Measurements from ENCODE around the gene PIK3C2G.

PIK3C2G gene

DNA sequence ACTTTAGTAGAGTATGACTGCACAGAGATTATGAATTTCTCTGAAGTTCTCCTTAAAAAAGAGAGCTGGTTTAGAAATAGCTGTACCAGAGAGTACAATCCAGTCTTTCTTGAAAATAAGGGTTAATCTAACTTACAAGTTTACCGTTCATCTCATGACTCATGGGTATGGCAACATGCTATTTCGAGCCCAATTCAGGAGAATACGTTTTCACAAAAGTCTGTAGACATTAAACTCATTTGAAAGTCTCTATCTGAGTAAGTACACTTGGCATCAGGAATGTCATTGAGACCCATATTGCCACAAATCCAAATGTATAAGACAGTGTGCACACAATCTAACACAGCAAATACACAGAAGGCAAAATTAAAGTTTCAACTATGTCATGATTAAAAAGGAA lies 160.5 kb downstream of the PIK3C2G start:
- no peak for DNase-seq

DNA sequence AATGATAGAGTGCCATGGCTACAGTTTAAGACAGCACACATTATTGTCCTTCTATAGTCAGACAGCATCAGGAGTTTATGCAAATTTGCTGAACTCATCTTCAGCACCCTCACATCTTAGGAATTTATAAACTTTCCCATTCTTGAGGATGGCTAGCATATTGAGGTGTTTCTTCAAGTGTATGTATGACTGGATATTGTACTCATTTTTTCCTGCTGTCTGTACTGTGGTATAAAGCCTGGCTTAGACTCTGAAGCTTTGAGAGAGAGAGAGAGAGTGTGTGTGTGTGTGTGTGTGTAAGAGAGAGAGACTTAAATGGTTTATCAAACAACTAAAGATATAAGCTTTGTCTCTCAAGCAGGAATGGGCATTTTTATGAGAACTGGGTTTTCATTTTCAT lies 161.6 kb downstream of the PIK3C2G start:
- DNase-seq = no peak

DNA sequence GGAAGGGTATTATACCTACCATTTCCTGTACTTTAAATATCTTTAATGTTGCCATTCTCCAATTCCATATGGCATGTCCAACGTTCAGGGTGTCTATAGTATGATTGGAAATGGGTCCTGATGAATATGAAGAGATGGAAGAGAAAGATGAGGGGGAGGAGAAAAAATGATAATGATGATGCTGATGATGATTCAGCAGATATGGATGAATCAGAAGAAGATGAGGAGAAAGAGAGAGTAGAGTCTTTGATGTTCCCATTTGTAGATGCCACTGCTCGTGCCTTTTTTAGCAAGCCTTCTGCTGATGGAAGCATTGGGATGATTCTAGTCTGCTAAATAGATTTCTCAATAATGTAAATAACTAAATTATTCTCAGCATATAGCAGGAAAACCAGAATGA lies 163.5 kb downstream of the PIK3C2G start:
- no peak for DNase-seq

DNA sequence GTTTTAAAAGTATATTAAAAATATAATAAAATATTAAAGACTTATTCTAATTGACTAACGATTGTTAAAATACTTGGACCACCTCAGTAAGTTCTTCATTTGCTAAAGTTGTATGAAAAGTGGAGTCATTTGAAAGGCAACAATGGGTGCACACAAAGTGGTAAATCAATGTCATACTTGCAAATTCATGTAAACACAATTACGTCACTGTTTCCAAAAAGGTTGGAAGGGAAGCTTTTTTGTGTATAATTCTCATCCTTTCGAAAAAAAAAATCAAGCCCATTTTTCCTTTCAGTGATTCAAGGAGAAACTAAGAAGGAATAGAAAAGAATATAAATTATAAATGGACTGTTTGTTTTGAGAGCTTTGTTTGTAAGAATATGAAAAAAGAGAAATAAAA lies 166.2 kb downstream of the PIK3C2G start:
- DNase-seq = no peak

DNA sequence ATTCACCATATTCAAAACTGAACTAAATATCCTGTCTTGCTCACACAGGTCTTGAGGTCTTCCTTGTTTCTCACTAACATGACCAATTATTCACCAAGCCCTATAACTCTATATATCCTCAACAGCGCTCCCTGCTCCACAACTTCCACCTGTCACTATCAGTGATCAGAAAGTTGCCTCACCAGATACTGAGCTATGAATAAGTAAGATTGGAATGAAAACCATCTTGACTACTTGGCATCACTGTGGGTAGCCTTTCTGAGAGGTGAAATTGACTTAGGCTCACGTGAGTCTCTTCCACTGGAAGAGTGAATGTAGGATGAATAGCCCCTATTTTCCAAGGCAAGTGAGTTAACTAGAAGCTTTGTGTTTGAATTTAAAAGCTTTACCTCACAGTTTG lies 167.1 kb downstream of the PIK3C2G start:
- no peak for DNase-seq

DNA sequence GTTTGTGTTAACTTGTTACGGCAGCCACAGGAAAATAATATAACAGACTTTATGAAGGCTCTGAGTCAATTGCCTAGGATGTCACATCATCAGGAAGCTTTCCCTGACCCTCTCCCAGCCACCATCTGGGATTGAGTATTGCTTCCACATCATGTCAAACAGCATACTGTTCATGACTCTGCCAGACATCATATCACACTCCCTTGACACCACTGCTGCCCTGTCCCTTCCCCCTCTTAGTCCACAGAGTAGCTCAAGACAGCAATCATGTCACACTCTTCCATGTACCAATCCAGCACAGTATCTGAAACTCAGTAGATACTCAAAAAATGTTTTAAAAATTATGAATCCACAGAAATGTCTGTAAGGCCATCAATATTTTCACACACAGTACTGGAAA lies 168.0 kb downstream of the PIK3C2G start:
- no peak for DNase-seq

DNA sequence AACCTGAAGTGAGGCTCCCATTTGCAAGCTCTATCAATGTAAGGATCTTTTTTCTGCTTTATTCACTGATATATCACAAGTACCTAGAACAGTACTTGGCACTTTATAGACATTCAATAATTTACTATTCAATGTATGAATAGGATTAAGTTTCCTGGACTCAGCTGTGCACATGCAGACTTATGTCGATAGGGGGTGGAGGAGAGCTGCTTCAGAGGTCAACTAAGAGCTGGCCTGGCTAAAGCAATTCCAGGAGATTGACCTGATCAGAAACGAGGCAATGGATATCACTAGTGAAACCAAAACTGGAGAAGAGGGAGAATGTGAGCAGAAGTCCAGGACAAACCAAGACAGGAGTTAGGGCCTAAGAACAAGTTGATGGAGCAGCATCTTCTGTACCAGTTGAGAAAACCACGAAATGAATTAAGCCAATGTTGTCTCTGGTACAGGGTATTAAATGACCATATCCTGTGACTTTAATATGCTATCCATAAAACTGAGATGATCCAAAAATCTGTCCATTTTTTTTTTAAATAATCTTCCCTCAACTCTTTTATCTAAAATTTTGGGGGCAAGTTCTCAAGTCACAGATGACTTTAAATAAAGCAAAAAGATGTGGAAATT lies 169.2 kb downstream of the PIK3C2G start:
- DNase-seq = no peak

DNA sequence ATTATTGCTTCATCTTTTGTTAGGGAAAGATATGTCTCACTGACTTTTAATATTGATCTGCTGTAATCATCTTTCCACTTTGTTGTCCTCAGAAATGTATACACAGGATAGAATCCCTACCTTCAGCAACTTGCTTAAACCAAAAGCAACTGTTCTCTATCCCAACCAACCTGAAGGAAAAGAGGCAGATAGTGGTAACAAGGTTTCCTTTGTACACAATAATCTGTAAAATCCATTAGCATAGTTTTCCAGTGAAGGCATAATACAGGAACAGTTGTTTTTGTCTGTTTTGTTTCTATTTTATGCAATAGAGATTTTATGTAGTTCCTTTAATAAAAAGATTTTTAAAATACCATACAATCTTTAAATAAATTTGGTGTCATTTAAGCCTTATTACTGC lies 170.5 kb downstream of the PIK3C2G start:
- no peak for DNase-seq

DNA sequence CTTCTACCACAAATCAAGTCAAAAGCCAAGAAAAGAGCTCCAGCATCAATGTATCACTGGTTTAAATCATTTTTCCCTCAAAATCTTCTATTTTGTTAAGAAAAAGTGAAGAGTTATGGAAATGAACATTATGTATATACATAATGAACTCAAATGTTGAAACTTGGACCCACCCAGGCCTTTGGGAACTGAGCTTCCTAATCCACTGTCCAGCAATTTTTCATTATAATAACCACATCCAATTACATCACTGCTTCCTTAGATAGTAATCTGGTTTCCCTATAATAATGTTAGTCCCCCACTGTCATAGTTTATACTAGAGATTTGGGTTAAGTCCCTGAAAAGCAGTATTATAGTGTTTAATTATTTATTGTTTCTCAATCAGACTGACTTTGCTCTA lies 170.9 kb downstream of the PIK3C2G start:
- DNase-seq = no peak

DNA sequence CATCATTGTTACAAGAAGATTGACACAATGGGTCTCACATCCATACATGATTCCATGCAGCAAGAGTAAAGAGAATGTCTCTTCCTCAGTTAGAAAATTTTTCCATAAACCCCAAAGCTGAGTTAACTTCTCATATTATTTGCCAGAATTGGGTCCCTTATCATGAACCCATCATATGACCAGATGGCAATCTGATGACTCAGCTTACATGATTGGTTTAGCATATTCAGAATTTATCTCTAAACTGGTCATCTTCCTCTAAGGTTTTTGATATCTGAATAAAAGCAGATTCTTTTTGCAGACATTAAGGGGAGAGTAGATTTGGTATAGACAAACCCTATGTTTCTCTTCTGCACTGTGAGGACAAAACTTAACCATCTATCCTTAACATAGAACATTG lies 174.9 kb downstream of the PIK3C2G start:
- DNase-seq = no peak

DNA sequence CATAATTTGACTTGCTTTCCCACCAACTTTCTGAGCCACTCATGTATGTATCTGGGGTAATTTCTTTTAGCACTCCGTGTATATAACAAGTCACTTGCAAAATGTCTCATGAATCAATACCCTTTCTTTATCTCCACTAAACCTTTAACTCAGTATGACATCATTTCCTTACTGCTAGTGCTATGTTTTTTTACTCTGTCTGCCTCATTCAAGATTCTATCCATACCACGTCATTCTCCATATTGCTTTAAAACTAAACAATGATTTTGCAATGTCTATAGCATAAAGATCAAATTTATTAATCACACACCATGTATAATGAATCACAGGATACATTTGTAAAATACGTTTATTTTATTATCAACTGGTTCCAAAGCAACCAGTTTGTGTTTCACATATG lies 178.2 kb downstream of the PIK3C2G start:
- no peak for DNase-seq

DNA sequence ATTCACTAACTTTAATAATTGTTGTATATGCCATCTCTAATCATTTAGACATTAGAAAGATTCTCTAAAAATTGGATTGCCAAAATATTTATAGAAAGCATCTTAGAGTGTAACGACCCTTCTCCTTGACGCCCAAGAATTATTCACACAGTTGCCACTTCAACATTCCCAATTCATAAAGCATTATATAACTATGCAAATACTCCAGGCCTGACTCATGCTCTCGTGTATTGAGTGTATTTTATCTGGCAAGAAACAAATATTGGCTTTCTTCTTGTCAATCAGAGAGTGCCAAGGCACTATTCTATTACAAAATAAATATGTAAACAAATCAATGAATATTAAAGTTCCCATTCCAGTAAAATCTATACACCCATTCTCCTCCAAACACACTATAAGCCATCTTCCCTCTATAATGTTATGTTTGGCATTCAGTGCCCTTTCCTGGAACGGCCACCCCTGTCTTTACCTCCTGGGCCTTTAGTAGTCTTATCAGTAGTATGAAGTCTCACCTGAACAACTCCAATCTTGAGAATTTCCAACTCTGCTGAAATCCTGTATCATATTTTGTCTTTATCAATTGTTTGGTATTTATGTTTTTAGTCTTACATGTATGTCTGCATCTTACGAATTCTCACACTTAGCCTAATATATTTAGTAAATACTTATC lies 182.6 kb downstream of the PIK3C2G start:
- no peak for DNase-seq

DNA sequence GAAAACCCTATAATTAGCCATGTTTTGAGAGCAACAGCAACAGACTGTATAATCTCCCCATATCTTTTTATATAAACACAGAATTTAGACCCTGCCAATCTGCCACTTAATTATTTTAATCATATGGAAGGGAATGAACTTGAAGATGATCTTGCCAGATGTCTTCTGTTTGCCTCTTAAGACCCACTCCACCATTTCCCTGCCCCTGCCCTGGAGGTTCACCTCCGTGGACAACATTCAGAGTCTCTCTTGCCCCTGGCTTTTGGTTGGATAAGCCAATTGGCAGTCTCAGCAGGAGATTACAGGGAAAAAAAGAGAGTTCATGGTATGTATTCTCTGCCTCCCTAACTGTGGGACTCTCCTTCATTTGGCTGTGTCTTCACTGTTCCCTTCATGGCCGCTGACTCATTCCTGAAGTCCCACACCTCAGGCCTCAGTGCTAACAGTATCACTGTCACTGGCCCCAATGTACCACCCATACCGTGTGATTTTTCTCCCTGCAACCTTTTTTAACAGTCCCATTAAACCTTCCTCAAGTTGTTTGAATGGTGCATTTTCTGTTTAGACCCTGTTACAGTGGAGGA lies 184.8 kb downstream of the PIK3C2G start:
- DNase-seq = no peak

DNA sequence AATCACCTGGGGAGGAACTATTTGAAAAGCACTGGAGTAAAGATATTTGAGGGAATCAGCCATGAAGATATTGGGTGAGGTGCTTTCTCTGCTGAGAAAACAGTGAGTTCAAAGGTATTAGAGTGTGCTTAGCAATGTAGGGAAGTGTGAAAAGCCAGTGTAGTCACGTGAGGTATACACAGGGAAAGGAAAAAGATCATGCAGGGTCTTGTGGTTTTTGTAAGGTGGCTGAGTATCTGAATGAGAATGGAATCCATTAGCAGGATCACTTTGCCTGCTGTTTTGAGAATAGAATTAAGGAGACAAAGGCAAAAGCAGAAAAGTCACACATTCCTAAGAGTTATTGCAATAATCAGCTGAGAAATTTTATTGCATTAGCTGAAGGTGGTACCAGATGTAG lies 193.0 kb downstream of the PIK3C2G start:
- DNase-seq = no peak

DNA sequence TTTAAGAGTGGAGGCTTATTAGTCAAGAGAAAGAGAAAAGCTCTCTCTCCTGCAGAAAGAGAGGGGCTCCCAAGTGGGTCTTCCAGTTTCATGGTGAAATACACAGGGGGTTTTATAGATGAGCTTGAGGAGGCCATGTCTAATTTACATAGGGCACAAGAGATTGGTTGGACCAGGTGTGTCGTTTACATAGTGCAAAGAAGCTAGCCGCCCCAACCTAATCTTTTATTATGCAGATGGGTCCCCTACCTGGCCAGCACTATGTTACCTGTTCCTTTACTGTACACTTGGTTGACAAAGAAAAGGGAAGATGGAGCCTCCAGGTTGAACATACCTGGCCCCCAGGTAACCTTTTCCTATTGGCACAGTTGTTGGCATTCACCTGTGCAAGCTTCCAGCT lies 195.0 kb downstream of the PIK3C2G start:
- DNase-seq = no peak

DNA sequence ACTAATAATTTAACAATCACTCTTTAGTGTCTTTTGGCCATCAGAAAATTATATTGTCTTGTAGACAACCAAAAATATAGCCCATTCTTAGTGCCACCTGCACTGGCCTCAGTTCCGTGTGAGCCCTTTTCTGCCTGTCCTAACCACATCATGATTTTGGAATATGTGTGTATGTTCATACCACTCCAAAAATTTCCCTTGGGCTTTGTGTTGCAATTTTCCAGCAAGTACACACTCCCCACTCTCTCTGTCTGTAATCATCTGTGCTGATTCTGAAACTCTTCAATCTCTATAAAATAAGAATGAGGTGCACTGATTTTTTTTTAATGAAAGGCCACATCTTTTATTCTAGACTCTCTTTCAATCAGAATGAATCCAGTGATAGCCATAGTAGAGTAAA lies 196.0 kb downstream of the PIK3C2G start:
- no peak for DNase-seq

DNA sequence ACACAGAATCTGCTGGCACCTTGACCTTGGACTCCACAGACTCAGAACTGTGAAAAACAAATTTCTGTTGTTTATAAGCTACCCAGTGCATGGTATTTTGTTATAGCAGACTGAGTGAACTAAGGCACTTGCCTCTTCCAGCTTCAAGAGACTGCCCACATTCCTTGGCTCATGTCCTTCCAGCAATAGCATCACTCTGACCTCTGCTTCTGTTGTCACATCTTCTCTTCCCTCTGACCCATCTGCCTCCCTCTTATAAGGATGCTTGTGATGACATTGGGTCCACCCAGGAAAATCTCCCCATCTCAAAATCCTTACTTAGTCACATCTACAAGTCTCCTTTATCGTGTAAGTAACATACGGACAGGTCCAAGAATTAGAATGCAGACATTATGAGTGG lies 200.4 kb downstream of the PIK3C2G start:
- DNase-seq = no peak

DNA sequence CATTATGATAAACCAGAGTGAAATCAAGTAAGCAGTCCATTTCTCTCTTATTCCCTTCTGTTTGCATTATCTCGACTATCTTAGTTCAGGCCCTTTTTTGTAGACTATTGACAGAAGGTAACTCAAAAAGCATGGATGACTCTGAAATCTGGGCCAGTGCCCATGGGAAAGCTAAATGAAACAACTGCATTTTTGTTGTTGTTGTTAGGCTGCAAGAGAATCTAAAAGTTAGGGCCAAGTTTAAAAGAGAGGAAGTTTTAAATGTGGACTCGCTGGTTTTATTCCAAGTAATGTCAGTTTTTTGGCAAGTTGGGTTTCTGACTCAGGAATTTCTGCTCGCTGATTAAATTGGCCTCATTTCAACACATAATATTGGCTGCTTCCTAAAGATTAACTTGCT lies 201.1 kb downstream of the PIK3C2G start:
- no peak for DNase-seq

DNA sequence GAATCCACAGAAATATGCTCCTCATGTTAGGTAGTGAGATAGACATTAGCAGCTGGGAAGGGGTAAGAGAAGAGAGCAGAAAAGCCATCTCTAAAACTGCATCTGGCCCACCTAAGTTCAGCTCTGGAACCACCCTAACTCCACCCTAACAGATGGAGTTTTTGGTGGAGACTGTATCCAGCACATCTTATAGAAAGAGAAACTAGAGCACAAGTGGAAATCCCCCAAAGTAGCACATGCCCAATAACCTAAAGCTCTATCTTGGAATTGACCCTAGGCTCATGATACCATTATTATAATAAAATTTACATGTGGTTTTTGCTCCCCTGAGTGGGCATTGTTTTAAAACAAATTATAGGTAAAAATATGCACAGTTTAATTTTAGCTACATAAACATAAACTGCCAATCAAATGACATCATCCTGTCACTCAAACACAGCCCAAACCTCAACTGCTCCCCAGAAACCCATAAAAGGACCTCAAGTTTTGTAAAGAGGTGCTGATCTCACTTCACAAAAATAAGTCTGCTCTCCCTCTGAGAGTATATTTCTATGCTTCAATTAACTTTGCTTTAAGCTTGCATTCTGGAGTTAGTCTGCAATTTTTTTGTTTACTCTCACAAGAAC lies 206.4 kb downstream of the PIK3C2G start:
- DNase-seq = no peak

DNA sequence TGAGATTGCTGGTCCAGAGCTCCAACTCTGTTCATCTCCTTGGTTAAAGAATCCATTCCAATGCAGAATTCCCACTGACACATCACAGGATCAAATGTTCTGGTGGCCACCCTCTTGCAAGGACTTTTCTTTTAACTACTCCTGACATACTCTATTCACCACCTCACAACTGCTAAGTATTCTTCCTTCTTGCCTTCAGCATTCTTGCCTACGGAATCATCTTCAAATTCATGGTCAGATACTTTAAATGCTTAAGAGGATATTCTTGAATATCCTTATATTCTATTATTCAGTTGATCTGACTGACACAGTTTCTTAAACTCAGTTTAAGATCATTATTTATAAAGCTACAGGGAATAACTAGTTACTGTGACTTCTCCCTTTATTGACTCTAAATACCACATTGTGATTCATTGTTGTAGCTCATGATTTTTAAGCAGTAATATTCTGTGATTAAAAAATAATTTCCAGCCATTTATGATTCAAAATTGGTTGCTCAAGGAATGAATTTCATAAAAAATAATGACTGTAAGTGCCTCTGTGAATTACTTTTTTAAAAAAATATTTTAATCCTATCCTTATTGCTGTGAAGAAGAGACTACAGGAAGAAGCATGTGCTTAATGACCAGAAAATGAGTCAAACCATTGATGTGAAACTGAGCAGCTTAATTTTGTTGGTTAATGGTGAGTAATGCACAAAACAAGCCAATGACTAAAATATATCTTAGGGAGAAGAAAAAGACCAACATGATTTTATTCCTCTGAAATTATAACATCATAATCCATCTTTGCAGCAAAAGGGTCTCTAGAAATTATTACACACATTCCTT lies 207.1 kb downstream of the PIK3C2G start:
- DNase-seq = no peak

DNA sequence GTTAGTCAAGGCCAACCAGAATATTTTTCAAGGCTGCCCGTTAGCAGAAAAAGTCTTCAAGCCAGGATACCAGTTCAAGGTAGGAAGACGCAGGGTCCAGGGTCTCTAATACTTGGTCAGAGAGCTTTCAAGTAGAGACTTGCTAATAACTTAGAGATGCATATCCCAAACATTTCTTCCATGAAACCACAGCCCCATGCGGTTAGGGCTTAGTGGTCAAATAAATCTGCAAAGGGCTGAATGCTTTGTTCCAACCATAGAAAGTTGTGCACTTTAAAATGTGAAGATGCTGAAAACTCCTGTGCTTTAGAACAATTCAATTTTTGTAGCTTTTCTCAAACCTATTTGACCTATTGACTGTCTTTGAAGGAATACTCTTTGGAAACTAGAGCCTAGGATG lies 208.9 kb downstream of the PIK3C2G start:
- DNase-seq = no peak

DNA sequence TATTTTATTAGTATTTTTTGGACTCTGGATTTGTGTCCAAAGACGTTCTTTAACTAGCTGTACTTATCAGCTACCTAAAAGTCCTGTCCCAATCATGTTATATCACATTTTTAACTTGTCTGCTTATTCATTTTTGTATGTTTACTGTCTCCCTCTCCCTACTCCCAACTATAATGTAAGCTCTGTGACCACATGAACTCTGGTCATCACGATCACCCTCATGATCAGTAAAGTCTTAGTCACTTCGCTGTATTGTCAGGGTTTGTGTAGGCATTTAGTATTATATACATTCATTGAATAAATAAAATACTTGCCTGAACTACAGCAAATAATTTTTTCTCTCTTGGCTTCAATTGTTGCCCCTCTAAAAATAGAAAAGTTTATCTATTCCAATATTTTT lies 211.0 kb downstream of the PIK3C2G start:
- no peak for DNase-seq

DNA sequence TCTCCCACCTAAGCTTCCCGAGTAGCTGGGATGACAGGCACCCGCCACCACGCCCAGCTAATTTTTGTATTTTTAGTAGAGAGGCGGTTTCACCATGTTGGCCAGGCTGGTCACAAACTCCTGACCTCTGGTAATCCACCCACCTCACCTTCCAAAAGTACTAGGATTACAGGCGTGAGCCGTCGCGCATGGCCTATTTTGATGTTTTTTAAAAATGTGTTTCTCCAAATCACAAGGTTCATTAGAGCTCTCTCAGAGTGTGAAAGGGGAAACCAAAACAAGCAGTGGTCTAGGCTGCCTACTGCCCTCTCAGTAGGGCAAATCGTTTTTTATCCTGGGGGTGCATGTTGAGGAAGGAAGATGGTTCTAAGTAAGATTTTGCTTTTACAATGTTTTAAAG lies 211.5 kb downstream of the PIK3C2G start:
- DNase-seq = no peak

All from CD4-positive, alpha-beta T cell treated with Interleukin-17A for 4 hours (primary cell).